Heart right ventricle (tissue), 16 donors: ENCODE data around the gene LGI4. TPM values are rescaled to one million over a fixed set of nuclear protein-coding genes. Genes with fewer than 3 reads are reported as not detected.
A peak's percentile ranks its signal among the peaks of the same experiment; 100 is the strongest.

Source experiments
- ATAC-seq, 8 donors: fragments of 200-7000 bp; cut with Tn5 transposase; one replicate each; pipeline ENCODE4 v1.9.1; 2020; ENCODE audit warnings: mild to moderate bottlenecking in 8 of 8, moderate library complexity in 8 of 8, moderate number of reproducible peaks in 1 of 8
- DNase-seq, 2 donors: peaks; one replicate each; pipeline ENCODE4 v3.0.0-alpha.2; 2020
- H3K27ac ChIP-seq, 10 donors: fragments of 200-600 bp; sonication (generic) in 2 of 10; one replicate each; pipeline versions ENCODE4 v1.5.0 to v1.8.0; 2020 to 2022; ENCODE audit warnings: mild to moderate bottlenecking in 3 of 10
- H3K27me3 ChIP-seq, 7 donors: fragments of 200-600 bp; one replicate each; pipeline ENCODE4 v1.8.0; 2021 to 2022; ENCODE audit warnings: mild to moderate bottlenecking in 2 of 7
- H3K36me3 ChIP-seq, 9 donors: fragments of 200-600 bp; sonication (generic) in 1 of 9; one replicate each; pipeline versions ENCODE4 v1.5.0 to v1.8.0; 2020 to 2022; ENCODE audit warnings: mild to moderate bottlenecking in 2 of 9
- H3K4me1 ChIP-seq, 9 donors: fragments of 200-600 bp; sonication (generic) in 1 of 9; one replicate each; pipeline versions ENCODE4 v1.5.0 to v1.8.0; 2020 to 2022; ENCODE audit warnings: mild to moderate bottlenecking in 4 of 9
- H3K4me3 ChIP-seq, 10 donors: fragments of 200-600 bp; sonication (generic) in 2 of 10; one replicate each; pipeline versions ENCODE4 v1.5.0 to v1.8.0; 2020 to 2022; ENCODE audit warnings: mild to moderate bottlenecking in 7 of 10, moderate library complexity in 2 of 10
- H3K9me3 ChIP-seq, 11 donors: fragments of 200-600 bp in 10 of 11; sonication (generic) in 2 of 11; one replicate each; pipeline versions ENCODE4 v1.5.0 to v1.8.0; 2013 to 2022; ENCODE audit warnings: mild to moderate bottlenecking in 2 of 11, control low read depth in 1 of 11, moderate library complexity in 1 of 11
- CTCF ChIP-seq, 9 donors: fragments of 200-600 bp; sonication (generic) in 2 of 9; IDR thresholded peaks; one replicate each; pipeline versions ENCODE4 v1.5.0 to v1.8.0; 2021 to 2022; ENCODE audit warnings: antibody characterized with exemption in 9 of 9, mild to moderate bottlenecking in 5 of 9, moderate library complexity in 1 of 9
- WGBS, 2 donors: extraction: QIAGEN DNeasy Blood & Tissue Kit; methylation state at CpG; one replicate each; pipeline ENCODE4 v1.1.7; 2013; ENCODE audit warnings: inconsistent platforms in 1 of 2; 5-methylcytosine and 5-hydroxymethylcytosine counted together
- intact Hi-C, 10 donors: fragments of 100-400 bp; cut with DNase I; formaldehyde crosslinking; loops; one replicate each; pipeline versions ENCODE4 v1.11.1 to v1.14.2; 2022
- polyA plus RNA-seq, 2 donors: library from polyadenylated mRNA; stranded (reverse); fragments of 200-250 nt; gene quantifications; one replicate each; pipeline ENCODE4 v1.2.3, GENCODE V29; 2013
- total RNA-seq, 10 donors: library from RNA; stranded (reverse); fragmentation: NEBNext Ultra II Directional in 3 of 10; extraction: Animal tissue kit (Norgen Biotek cat#: 25700) in 3 of 10; gene quantifications; one replicate each; pipeline versions ENCODE4 v1.2.1 to v1.2.4, GENCODE V29; 2021 to 2023
- donor health status: Arrhythmogenic right ventricular cardiomyopathy.
- donor health status: ischemic (EF 13 %, LVEDD 7.1; RV severe dilation, severe dysfunction).
- donor health status: healthy with polysubstance abuse.
- donor health status: DM: no; HTN: yes; CAD: no.
- donor health status: DM: no; HTN: no; CAD: no.
- donor health status: ischemic (EF 25% LVEDD 6.9; RV normal size, moderate dysfunction).
- donor health status: ischemic (EF 25% LVEDD 5.7; RV mildly dilated, moderate dysfunction).
- donor health status: healthy.
- donor health status: DM: yes; HTN: yes; CAD: no.
- donor health status: Ischemic cardiomyopathy.
- donor health status: ischemic (EF 35%, LVEDD 5.7; RV mildly dilated, moderate dysfunction).
- donor health status: nonischemic (EF 11% LVEDD 7.7; RV severe dilation, severe dysfunction).
- donor health status: DM: yes; HTN: yes; CAD: no.
- donor health status: PGD.
- donor health status: ischemic (EF 29% LVEDD 5.4; RV normal size, mild dysfunction).
- donor health status: nonischemic (EF 23%, LVEDD 6.1; RV moderate dilation, normal function).

The LGI4 gene
- total and polyA plus RNA-seq, 12 donors: 4.3 to 30.0 (median 8.3) TPM

DNA sequence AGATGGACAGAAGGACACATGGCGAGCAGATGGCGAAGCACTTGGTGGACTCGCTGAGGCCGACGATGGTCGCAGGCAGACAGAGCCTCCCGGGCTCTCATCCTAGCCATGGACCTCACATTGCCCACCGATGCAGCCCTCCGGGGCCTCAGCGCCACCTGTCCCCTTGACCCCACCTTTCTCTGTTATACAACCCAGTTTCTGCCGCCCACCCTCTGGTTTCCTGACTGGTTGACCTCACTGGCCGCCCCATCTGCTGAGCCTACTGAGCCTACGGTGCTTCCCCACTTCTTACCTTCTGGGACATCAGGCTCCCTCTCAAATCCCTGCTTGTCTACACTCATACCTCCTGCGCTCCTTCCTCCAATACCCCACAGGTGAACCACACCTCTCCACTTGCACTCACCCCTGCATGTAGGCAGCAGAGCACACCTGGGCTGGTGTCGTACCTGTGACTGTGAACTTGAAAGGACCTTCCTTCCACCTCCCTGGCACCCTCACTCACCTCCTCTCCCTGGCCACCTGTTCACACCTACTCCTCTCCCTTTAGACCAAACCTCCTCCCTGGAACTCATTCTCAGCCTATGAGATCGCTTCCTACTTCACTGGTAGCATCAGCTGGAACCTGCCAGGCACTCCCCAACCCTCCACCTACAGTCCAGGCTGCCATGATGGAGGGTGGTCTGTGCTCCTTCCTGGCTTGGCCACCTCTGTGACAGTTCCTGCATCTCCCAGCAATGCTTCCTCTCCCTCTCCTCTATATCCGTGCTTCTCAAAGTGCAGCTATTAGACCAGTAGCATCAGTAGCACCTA, 57.2 kb downstream of the LGI4 start:
- TF ChIP-seq CTCF (IDR thresholded peaks at IDR 0.05): no peak
- no peaks in the 10 kb centered on the region for H3K9me3 ChIP-seq
- WGBS, 2 donors: 86% methylated on average over 17 of the region's 17 CpGs
- H3K27ac ChIP-seq: no peak overlapping the region
- DNase-seq: no peak
- H3K4me1 ChIP-seq: no peaks in the 10 kb centered on the region
- no peaks in the 10 kb centered on the region for H3K27me3 ChIP-seq
- H3K4me3 ChIP-seq: no peak overlapping the region
- ATAC-seq: no peak
- H3K36me3 ChIP-seq: no peaks in the 10 kb centered on the region
- intact Hi-C loops: no loop called here

- WGBS, 2 donors: 78 to 81% methylated on average over 8 of the region's 8 CpGs
- no peak overlapping the region for H3K27ac ChIP-seq
Measured at GRCh38 chr19:35076657-35077056, 58.2 kb downstream of the LGI4 start.

DNA sequence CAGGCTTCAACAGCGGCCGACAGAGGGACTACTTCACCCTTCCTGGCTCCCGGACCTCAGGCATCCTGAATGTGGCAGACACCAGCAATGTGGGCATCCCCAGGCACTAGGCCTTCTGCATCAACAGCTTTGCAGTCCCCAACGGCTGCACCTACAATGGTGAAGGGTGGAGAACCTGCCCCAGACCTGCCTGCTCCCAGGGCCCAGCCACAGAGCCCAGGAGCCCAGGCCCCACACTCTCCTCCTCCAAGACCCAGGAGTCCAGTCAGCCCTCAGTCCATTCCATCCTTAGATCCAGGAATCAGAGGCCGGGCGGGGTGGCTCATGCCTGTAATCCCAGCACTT, 58.9 kb downstream of the LGI4 start:
- Histone ChIP-seq H3K4me1 (no peaks in the 10 kb centered on the region), H3K4me3 (no peak overlapping the region), H3K27me3 (no peaks in the 10 kb centered on the region), H3K36me3 (no peaks in the 10 kb centered on the region), H3K9me3 (peaks cover 0 to under 1% (median 0%) of the 10 kb centered on the region in 11 donors), H3K27ac (no peak overlapping the region)
- intact Hi-C loops: no loop called here
- no peak for DNase-seq
- TF ChIP-seq CTCF (IDR thresholded peaks at IDR 0.05): no peak
- no peak for ATAC-seq
- 77 to 83% methylated on average over 6 of the region's 6 CpGs for WGBS, 2 donors

More at GRCh38 chr19:35076657-35077056, 58.2 kb downstream of the LGI4 start:
- Histone ChIP-seq H3K9me3 (no peaks in the 10 kb centered on the region), H3K4me3 (no peak overlapping the region), H3K27me3 (no peaks in the 10 kb centered on the region), H3K36me3 (no peaks in the 10 kb centered on the region), H3K4me1 (no peaks in the 10 kb centered on the region)
- ATAC-seq (peak in 2 of 8 donors; percentile 7 to 18), DNase-seq (no peak)
- intact Hi-C loops: no loop called here
- TF ChIP-seq CTCF (IDR thresholded peaks at IDR 0.05): no peak

- Histone ChIP-seq H3K9me3 (peaks cover 0 to 7% (median 4%) of the 10 kb centered on the region in 11 donors), H3K27me3 (no peaks in the 10 kb centered on the region), H3K4me1 (no peaks in the 10 kb centered on the region), H3K4me3 (no peak overlapping the region), H3K36me3 (no peaks in the 10 kb centered on the region), H3K27ac (no peak overlapping the region)
- ATAC-seq (no peak), DNase-seq (no peak)
- 85 to 90% methylated on average over 20 to 21 of the region's 21 CpGs for WGBS, 2 donors
- intact Hi-C loops: no loop called here
- no peak for TF ChIP-seq CTCF (IDR thresholded peaks at IDR 0.05)
Measured at GRCh38 chr19:35075202-35076025, 59.4 kb downstream of the LGI4 start.

Other genes with a start within 250 kb of the LGI4 start
- gene ZNF30, start 208.2 kb downstream of the LGI4 start, total RNA-seq: 1 to 10 TPM; 1.6 to 4.5 (median 2.6) TPM
- gene ZNF30, start 208.2 kb downstream of the LGI4 start, polyA plus RNA-seq: 1 to 10 TPM; 1.4 to 4.1 TPM
- 1 to 10 TPM; 2.0 to 5.9 (median 4.0) TPM for gene ZNF792, start 170.8 kb downstream of the LGI4 start, total RNA-seq
- 1 to 10 TPM; 1.6 to 1.7 TPM for gene ZNF792, start 170.8 kb downstream of the LGI4 start, polyA plus RNA-seq
- gene GRAMD1A, start 134.7 kb downstream of the LGI4 start, total RNA-seq: 10 to 100 TPM; 19.5 to 49.4 (median 30.3) TPM
- 10 to 100 TPM; 38.7 to 40.9 TPM for gene GRAMD1A, start 134.7 kb downstream of the LGI4 start, polyA plus RNA-seq
- 10 to 100 TPM; 33.1 to 70.5 (median 41.5) TPM for gene SCN1B, start 104.6 kb downstream of the LGI4 start, total RNA-seq
- gene SCN1B, start 104.6 kb downstream of the LGI4 start, polyA plus RNA-seq: 10 to 100 TPM; 24.5 to 60.5 TPM
- gene HPN, start 93.3 kb downstream of the LGI4 start, total RNA-seq: 10 to 100 TPM in 1 of 10 donors, 1 to 10 TPM in 9; 2.8 to 13.1 (median 4.8) TPM
- gene HPN, start 93.3 kb downstream of the LGI4 start, polyA plus RNA-seq: 1 to 10 TPM; 1.4 to 3.5 TPM
- 1 to 10 TPM in 3 of 10 donors, under 1 TPM in 4, not detected in 3; 0.51 to 2.1 (median 0.74) TPM for gene FXYD3, start 19.2 kb downstream of the LGI4 start, total RNA-seq
- gene FXYD3, start 19.2 kb downstream of the LGI4 start, polyA plus RNA-seq: 1 to 10 TPM in 1 of 2 donors, under 1 TPM in 1; 0.78 to 2.7 TPM
- 100 to 1,000 TPM; 451 to 819 (median 578) TPM for gene FXYD1, start 3.8 kb upstream of the LGI4 start, total RNA-seq
- gene FXYD1, start 3.8 kb upstream of the LGI4 start, polyA plus RNA-seq: 100 to 1,000 TPM; 251 to 605 TPM
- under 1 TPM in 3 of 10 donors, not detected in 7; 0.28 to 0.37 (median 0.30) TPM for gene FXYD7, start 8.2 kb upstream of the LGI4 start, total RNA-seq
- under 1 TPM in 1 of 2 donors, not detected in 1; 0.10 TPM for gene FXYD7, start 8.2 kb upstream of the LGI4 start, polyA plus RNA-seq
- gene FXYD5, start 19.7 kb upstream of the LGI4 start, total RNA-seq: 10 to 100 TPM; 13.9 to 36.6 (median 18.1) TPM
- 10 to 100 TPM; 48.3 to 67.4 TPM for gene FXYD5, start 19.7 kb upstream of the LGI4 start, polyA plus RNA-seq
- under 1 TPM in 1 of 10 donors, not detected in 9; 0.48 TPM for gene FAM187B, start 93.7 kb upstream of the LGI4 start, total RNA-seq
- not detected for gene FAM187B, start 93.7 kb upstream of the LGI4 start, polyA plus RNA-seq
- gene LSR, start 113.9 kb upstream of the LGI4 start, total RNA-seq: 1 to 10 TPM; 3.2 to 8.7 (median 5.2) TPM
- gene LSR, start 113.9 kb upstream of the LGI4 start, polyA plus RNA-seq: 10 to 100 TPM; 10.2 to 10.4 TPM
- gene USF2, start 133.9 kb upstream of the LGI4 start, total RNA-seq: 100 to 1,000 TPM; 134 to 185 (median 151) TPM
- gene USF2, start 133.9 kb upstream of the LGI4 start, polyA plus RNA-seq: 100 to 1,000 TPM; 125 to 171 TPM
- 1 to 10 TPM in 1 of 10 donors, under 1 TPM in 1, not detected in 8; 0.44 to 3.9 TPM for gene HAMP, start 147.5 kb upstream of the LGI4 start, total RNA-seq
- 10 to 100 TPM in 1 of 2 donors, not detected in 1; 13.7 TPM for gene HAMP, start 147.5 kb upstream of the LGI4 start, polyA plus RNA-seq
- gene MAG, start 157.1 kb upstream of the LGI4 start, total RNA-seq: under 1 TPM in 1 of 10 donors, not detected in 9; 0.39 TPM
- under 1 TPM in 1 of 2 donors, not detected in 1; 0.04 TPM for gene MAG, start 157.1 kb upstream of the LGI4 start, polyA plus RNA-seq
- 1 to 10 TPM in 1 of 10 donors, under 1 TPM in 7, not detected in 2; 0.22 to 1.6 (median 0.49) TPM for gene CD22, start 194.1 kb upstream of the LGI4 start, total RNA-seq
- gene CD22, start 194.1 kb upstream of the LGI4 start, polyA plus RNA-seq: under 1 TPM; 0.07 to 0.12 TPM
- not detected for gene FFAR1, start 212.8 kb upstream of the LGI4 start, total RNA-seq
- gene FFAR1, start 212.8 kb upstream of the LGI4 start, polyA plus RNA-seq: not detected
- gene FFAR3, start 223.4 kb upstream of the LGI4 start, total RNA-seq: under 1 TPM in 2 of 10 donors, not detected in 8; 0.40 to 0.49 TPM
- under 1 TPM in 1 of 2 donors, not detected in 1; 0.09 TPM for gene FFAR3, start 223.4 kb upstream of the LGI4 start, polyA plus RNA-seq
- not detected for gene GPR42, start 236.0 kb upstream of the LGI4 start, total RNA-seq
- not detected for gene GPR42, start 236.0 kb upstream of the LGI4 start, polyA plus RNA-seq